Stimulated activated CD4-positive, alpha-beta T cell treated with anti-CD3 and anti-CD28 coated beads, Interleukin-1b, Interleukin-23, amount 100 ng/mL, for 24 hours (primary cell): ENCODE measurements around the gene ZFPM1.
A peak's percentile ranks its signal among the peaks of the same experiment; 100 is the strongest.

Source experiments
- DNase-seq, 4 experiments: peaks; one replicate each; pipeline ENCODE4 v3.0.0-alpha.2; 2020; ENCODE audit warnings: low read depth in 4 of 4, low spot score in 1 of 4

The ZFPM1 gene

DNA sequence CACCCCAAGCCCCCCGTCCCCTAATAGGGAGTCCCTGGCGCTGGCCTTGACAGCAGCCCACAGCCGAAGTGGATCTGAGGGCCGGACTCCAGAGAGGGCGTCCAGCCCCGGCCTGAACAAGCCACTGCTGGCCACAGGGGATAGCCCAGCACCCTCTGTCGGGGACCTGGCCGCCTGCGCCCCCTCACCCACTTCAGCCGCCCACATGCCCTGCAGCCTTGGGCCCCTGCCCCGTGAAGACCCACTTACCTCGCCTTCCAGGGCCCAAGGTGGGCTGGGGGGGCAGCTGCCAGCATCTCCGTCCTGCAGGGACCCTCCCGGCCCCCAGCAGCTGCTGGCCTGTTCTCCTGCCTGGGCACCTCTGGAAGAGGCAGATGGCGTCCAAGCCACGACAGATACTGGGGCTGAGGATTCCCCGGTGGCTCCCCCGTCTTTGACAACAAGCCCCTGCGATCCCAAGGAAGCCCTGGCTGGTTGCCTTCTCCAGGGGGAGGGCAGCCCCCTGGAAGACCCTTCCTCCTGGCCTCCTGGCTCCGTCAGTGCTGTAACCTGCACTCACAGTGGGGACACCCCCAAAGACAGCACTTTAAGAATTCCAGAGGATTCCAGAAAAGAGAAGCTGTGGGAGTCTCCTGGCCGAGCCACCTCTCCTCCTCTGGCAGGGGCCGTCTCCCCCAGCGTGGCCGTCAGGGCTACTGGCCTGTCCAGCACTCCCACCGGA lies 19.3 kb upstream of the ZFPM1 start:
- DNase-seq = no peak

DNA sequence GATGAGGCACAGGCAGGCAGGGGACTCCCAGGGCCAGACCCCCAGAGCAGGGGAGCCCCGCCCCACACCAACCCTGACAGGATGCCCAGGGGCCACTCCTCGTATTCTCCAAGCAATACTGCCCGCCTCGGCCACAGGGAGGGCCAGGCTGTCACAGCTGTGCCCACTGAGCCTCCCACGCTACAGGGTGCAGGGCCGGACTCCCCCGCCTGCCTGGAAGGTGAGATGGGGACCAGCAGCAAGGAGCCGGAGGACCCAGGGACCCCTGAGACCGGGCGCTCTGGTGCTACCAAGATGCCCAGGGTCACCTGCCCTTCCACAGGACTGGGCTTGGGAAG lies 18.8 kb upstream of the ZFPM1 start:
- DNase-seq = no peak

DNA sequence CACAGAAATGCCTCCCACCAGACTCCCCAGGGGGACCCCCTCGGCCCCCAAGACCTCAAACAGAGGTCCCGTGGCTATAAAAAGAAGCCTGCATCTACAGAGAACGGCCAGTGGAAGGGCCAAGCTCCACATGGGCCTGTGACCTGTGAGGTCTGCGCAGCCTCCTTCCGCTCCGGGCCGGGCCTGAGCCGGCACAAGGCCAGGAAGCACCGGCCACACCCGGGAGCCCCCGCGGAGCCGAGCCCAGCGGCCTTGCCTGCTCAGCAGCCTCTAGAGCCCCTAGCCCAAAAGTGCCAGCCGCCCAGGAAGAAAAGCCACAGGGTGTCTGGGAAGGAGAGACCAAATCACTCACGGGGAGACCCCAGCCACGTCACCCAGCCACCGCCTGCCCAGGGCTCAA lies 18.3 kb upstream of the ZFPM1 start:
- DNase-seq = no peak

DNA sequence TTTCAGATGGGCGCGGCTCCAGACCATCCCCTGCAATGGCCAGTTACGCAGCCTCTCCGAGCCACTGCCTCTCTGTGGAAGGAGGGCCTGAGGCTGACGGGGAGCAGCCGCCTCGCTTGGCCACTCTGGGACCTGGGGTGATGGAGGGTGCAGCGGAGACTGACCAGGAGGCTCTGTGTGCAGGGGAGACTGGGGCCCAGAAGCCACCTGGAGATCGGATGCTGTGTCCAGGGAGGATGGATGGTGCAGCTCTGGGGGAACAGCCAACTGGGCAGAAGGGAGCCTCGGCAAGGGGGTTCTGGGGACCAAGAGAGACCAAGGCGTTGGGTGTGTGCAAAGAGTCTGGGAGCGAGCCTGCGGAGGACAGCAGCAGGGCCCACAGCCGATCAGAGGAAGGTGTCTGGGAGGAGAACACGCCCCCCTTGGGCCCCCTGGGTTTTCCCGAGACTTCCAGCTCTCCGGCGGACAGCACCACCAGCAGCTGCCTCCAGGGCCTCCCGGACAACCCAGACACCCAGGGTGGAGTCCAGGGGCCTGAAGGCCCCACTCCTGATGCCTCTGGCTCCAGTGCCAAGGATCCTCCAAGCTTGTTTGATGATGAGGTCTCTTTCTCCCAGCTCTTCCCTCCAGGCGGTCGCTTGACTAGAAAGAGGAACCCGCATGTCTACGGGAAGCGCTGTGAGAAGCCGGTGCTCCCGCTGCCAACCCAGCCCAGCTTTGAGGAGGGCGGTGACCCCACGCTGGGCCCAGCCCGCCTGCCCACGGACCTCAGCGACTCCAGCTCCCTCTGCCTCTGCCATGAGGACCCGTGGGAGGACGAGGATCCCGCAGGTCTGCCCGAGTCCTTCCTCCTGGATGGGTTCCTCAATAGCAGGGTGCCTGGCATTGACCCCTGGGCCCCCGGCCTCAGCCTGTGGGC lies 17.4 kb upstream of the ZFPM1 start:
- DNase-seq = no peak

DNA sequence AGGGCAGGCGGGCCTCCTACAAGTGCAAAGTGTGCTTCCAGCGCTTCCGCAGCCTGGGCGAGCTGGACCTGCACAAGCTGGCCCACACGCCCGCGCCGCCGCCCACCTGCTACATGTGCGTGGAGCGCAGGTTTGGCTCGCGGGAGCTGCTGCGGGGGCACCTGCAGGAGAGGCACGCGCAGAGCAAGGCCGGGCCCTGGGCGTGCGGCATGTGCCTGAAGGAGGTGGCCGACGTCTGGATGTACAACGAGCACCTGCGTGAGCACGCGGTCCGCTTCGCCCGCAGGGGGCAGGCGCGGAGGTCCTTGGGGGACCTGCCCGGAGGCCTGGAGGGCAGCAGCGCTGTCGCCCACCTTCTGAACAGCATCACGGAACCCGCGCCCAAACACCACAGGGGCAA lies 16.3 kb upstream of the ZFPM1 start:
- DNase-seq = no peak

GRCh38 chr16:88437367-88437964 lies 15.6 kb upstream of the ZFPM1 start:
- peak; percentile 43 to 55 (median 50) for DNase-seq

GRCh38 chr16:88438084-88438870 lies 14.8 kb upstream of the ZFPM1 start:
- no peak for DNase-seq

DNA sequence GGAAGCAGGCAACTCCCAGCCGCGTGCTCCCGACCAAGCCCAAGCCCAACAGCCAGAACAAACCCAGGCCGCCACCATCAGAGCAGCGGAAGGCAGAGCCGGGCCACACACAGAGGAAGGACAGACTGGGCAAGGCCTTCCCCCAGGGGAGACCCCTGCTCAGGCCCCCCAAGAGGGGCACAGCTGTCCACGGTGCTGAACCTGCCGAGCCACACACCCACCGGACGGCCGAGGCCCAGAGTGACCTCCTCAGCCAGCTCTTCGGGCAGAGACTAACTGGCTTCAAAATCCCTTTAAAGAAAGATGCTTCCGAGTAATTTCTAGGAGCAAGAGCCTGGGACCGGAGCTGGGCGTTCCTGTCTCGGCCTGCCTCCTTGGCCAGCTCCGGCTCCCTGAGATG lies 14.1 kb upstream of the ZFPM1 start:
- no peak for DNase-seq

- DNase-seq = no peak
Measured at GRCh38 chr16:88439706-88440105, 13.4 kb upstream of the ZFPM1 start.

DNA sequence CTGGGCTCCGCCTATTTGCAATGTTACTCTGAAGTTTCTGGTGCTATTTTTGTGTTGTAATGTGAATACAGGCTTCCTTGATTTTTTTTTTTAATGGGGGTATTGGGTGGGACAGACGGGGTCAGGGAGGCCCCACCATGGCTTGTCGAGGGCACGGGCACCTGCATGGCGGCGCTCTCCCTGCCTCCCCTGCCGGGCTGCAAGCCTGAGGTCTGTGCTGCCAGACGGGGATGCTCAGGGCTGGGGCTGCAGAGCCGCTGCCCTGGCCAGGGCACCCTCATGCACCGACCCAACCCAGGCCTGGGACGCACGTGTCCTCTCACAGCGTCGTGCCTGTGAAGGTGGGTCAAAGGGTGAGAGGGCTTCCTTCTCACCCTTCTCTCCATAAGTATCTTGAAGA lies 13.0 kb upstream of the ZFPM1 start:
- DNase-seq = no peak

DNA sequence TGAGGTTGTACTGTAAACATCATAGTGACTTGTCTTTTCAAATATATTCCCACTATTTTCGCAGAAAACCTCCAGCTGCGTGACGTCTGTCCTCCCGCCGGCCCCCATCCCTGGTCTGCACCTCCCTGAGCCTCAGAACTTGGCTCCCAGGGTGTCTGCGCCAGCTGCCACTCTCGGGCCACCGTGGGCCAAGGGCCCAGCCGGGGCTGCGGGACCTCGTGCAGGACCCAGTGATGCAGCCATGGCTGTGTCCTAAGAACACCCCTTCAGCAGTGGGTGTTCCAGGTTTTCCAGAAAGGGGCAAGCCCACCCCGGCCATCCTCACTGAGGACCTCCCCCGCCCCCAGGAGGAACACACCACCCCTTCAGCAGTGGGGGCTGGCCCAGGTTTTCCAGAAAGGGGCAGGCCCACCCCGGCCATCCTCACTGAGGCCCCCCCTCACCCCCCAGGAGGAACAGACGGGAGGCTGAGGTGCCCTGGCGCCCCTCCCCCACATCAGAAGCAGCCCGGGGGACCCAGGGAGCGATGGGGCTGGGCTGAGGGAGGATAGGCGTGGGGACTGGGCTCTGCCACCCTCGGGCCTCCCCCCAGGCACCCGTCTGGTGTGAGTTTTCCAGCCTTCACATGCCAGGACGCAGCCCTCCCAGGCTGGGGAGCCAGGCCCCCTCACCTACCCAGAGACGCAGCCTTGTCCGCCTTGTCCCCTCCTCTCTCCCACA lies 12.2 kb upstream of the ZFPM1 start:
- DNase-seq = no peak

DNA sequence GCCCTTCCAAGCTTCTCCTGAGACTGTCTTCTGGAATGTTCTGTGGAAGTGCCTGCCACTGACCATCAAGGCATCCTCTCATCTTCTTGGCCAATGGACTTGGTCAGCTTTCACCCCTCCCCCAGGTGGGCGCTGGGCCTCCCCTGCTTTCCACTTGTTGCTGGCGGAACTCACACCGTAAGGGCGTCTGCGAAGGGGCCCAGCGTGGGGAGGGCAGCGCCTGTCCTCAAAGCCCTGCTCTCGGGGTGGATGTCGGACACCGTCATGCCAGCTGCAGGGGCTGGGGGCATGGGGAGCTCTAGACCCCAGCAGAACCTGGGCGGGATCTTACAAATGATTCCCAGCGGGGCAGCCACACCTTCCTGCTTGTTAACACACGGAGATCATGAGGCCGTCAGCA lies 11.6 kb upstream of the ZFPM1 start:
- no peak for DNase-seq

- no peak for DNase-seq
Measured at GRCh38 chr16:88442383-88442726, 10.7 kb upstream of the ZFPM1 start.

DNA sequence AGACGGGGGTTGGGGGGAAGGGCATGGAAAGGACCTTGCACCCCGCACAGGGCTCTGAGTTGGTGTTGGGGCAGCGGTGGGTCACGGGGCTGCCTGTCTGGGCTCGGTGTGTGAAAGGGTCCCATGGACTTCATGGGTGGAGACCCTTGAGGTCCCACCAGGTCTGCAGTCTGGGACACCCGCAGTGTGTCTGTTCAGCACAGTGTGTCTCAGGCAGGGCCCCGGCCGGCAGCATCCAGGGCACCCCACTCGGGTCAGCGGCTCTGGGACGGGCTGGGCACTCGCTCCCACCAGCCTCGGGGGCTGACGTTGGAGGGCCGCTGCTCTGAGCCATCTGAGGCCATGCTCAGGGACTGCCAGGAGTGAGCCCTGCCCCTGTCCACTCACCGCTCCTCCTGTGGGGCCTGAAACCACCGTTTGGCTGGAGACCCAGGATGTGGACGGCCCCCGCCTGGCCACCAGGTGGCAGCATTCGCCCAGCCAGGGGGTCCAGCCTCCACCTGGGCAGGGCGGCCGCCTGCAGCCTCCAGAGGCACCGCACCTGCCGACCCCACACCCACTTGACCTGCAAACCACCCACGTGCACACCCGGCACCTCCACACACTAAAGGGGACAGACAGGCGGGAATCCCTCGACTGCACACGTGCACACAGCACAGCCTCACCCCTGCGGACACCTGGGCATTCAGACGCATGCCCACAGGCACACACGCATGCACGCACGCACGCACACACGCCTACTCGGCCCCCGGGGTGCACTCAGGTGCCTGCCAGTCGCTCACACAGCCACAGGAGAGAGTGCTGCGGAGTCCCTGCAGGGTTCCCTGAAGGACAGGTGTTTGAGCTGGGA lies 10.1 kb upstream of the ZFPM1 start:
- peak; percentile 57 to 70 (median 65) for DNase-seq

- DNase-seq = no peak
Measured at GRCh38 chr16:88444826-88445582, 8.1 kb upstream of the ZFPM1 start.

GRCh38 chr16:88445583-88445960 lies 7.5 kb upstream of the ZFPM1 start:
- no peak for DNase-seq

GRCh38 chr16:88446061-88446460 lies 7.0 kb upstream of the ZFPM1 start:
- no peak for DNase-seq

GRCh38 chr16:88446736-88447135 lies 6.3 kb upstream of the ZFPM1 start:
- DNase-seq = no peak

GRCh38 chr16:88447881-88448280 lies 5.2 kb upstream of the ZFPM1 start:
- DNase-seq = no peak
